Stimulated activated CD8-positive, alpha-beta memory T cell treated with anti-CD3 and anti-CD28 coated beads, Interleukin-15, amount 100 ng/mL, for 48 hours (primary cell): ENCODE results near the gene RDH5.
A peak's percentile ranks its signal among the peaks of the same experiment; 100 is the strongest.
"Not testable (repeated sequence)": the region's sequence is repeated elsewhere in the genome, so short reads cannot be mapped to it uniquely, and the experiment has no call there.

ENCODE experiments used
- DNase-seq, 2 donors: peaks; one replicate each; pipeline ENCODE4 v3.0.0-alpha.2; 2020; ENCODE audit warnings: low read depth in 2 of 2

The RDH5 gene

DNA sequence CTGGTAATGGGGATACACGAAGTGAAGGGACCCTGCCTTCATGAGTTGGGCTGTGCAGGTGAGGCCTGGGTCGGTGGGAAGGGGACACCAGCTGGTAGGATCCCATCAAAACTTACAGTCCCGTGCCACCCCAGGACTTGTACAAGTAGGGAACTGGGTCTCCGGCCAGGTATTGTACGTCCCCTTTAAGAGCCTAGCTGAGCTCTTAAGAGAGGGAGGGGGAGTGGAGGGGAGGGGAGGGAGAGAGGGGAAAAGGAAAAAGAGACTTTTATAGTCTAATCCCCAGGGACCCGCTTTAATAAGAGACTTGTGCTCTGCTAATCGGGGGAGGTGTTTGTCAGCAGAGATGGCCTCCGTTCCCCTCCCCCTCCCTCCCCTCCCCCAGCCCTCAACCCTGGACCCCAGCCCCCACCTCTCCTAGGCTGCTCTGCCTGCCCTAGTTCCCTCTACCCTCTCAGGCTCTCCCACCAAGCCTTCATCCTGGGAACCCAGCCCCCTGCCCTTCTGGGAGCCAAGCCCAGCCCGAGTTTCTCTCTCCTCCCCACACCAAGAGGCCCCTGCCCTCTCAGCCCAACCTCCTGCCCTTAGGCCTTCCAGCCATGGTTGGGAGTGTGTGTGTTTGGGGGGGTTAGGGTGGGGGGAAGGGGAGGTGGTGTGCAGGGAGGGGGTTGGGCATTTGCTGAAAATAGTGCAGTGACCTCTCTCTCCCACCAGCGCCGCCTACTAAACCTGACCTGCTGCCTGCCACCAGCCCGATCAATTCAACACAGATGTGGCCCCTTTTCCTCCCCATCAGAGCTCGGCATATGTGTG is 25.4 kb downstream of the RDH5 start:
- no peak for DNase-seq

DNA sequence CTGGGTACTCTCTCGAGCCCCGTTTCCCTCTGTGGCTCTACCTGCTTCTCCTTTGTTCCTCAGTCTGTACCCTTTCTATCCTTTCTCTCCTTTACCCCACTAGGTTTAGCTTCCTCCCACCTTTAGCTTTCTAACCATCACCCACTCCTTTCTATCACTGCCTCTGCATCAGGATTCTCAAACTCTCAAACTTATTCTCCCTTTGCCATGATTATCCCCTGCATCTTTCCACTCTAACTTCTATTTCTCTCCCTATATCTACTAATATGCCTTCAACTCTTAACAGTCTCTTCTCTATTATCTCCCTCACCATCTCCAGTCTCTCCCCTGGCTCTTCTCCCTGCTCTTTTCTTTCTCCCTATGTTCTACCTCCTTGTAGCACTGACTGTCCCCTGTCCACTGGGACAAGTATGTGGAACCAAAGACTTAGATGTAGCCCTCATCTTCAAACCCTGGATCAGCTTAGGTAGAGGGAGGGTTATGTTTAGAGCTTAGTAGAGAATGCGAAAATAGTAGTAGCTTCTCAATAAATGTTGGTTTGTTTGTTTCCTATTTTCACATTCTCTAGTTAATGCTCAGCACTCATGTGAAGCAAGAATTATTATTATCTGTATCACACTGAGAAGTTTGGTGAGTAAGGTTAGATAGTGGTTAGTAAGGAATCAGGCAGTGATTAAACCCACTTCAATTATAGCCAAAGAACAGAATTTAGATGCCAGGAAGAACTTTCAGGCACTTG is 26.1 kb downstream of the RDH5 start:
- DNase-seq = no peak

DNA sequence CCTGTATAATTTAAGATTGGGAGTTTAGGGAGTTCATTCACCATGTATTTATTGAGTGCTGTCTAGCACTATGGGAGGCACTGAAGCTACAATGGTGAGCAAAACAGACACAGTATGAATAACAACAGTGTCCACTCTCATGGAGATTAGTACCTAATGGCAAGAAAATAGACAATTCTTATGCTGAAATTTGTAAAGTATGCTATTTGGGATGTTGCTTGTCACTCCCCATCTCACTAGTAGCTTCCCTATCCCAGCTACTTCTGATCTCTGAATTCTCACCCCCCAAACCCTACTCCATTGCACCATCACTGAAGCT is 26.7 kb downstream of the RDH5 start:
- DNase-seq = no peak

DNA sequence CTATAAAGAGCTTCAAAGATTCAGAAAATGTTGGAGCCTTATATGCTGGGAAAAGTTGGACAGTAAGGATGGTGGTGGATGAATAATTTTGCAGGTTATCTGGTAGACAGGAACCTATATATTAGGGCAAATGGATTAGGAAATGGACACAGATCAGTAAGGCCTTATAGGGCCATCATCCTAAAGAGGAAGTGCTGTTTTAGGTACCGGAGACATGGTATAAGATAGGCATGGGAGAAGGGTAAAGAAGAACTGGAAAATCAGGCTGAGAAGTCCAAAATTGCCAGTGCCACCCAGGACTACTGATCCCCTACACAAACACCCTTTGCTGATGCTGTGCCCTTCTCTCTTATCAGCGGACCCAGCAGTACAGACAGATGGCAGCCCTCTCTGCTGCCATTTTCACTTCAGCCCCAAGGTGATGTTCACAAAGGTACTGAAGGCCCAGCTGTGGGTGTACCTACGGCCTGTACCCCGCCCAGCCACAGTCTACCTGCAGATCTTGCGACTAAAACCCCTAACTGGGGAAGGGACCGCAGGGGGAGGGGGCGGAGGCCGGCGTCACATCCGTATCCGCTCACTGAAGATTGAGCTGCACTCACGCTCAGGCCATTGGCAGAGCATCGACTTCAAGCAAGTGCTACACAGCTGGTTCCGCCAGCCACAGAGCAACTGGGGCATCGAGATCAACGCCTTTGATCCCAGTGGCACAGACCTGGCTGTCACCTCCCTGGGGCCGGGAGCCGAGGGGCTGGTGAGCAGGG is 28.2 kb downstream of the RDH5 start:
- DNase-seq = no peak

DNA sequence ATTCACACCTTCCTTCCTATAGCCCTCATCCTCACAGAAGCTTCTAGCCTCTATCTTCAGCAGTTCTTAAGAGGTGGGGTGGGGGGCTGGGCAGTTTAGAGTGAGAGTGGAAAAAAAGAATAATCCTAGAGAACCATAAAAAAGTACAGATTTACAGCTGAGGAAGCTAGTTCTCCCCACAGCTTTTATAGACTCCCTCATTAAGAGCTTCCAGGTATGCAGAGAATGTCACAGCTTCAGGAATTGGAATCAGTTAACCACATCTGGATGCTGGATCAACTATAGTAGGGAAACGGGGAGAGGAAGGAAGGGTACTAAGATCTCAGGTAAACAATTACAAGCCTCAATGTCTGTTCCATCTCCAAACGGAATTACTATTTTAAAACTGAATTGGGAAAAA is 35.1 kb downstream of the RDH5 start:
- DNase-seq = no peak

DNA sequence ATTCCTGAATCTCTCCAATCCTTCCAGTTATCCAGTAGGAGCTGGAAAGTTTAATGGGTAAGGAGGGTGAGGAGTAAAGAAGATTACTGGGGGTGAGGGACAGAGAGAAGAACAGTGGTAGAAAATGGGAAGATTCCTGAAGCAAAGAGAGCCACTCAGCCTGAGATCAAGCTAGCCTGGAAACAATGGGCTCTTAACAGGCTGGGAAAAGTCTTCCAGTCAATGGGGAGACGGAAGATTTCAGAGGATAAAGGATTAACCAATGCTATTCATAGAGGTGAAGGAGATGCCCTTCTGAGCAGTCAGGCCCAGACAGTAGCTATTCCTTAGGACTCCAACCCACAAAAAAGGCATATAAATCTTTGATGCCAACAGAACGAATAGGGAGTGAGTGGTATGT is 37.5 kb downstream of the RDH5 start:
- DNase-seq = no peak

DNA sequence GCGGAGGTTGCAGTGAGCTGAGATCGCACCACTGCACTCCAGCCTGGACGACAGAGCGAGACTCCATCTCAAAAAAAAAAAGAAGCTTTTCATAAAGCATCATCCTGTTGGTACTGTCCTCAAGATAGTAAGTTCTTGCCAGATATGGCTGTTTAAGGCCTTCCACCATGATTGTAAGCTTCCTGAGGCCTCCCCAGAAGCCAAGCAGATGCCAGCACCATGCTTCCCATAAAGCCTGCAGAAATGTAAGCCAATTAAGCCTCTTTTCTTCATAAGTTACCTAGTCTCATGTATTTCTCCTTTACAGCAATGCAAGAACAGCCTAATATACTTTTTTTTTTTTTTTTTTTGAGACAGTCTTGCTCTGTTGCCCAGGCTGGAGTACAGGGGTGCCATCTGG is 38.4 kb downstream of the RDH5 start:
- DNase-seq = not testable (repeated sequence)

DNA sequence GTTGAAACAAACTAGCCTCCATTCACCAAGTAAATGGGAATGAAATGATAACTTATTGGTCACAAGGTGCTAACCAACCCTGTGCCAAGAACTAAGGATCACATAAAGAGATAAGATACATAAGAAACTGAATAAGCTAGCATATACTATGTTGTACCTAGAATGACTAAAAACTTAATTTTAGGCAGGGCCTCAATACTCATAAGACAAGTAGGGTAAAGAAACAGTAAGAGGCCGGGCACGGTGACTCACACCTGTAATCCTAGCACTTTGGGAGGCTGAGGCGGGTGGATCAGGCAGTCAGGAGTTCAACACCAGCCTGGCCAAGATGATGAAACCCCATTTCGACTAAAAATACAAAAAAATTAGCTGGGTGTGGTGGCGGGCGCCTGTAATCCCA is 40.5 kb downstream of the RDH5 start:
- peak; percentile 14 to 62 for DNase-seq

DNA sequence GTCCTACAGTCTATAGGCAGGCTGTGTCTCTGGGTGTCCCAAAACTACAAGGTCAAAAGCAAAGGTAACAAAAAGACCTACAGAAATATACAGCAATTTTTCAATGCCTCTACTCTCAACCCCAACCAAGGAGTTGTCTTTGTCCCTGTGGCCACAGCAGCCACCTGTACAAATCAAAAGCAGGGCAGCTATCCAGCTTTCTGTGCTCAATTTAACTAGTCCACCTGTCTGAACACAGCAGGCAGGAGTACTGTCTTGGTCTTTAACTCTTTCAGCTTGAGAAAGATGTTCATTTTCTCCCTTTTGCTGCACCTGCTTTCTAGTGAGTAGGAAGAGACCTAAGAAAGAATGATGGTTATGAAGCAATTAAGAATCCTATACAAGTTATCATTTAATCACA is 42.5 kb downstream of the RDH5 start:
- DNase-seq = no peak

DNA sequence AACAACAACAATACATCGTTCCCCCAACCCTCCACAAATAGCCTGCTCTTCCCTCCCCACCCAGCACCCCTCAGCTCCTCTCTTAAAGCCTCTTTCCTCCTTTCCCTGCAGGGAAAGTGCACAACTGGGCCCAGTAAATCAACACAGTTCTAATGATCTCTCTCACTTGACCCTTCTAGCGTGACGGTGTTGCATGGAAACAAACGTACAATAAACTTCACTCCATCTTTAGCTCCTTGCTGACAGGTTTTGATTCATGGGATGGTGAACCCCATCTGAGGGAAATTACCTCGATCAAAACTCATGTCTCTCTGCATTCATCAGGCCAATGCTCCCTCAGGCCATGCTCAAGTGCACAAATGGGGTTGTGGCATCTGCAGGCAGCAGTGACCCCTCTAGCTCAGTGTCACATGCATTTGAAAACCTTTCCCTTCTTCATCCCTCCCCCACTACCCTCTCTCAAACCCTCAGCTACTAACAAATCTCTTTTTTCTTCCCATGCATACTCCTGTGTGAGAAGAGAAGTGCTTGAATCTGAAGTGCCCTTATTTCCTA is 45.6 kb downstream of the RDH5 start:
- no peak for DNase-seq

DNA sequence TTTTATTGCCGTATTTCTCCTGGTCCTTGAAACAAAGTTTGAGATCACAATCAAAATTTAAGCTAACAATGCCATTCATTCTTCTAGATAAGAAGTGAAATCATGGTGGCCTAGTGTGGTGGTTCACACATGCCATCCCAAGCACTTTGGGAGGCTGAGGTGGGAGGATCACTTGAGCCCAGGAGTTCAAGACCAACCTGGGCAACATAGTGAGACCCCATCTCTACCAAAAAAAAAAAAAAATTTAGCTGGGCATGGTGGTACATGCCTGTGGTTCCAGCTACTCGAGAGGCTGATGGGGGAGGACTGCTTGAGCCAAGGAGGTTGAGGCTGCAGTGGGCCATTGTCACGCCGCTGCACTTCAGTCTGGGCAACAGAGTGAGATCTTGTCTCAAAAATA is 47.0 kb downstream of the RDH5 start:
- DNase-seq = no peak

DNA sequence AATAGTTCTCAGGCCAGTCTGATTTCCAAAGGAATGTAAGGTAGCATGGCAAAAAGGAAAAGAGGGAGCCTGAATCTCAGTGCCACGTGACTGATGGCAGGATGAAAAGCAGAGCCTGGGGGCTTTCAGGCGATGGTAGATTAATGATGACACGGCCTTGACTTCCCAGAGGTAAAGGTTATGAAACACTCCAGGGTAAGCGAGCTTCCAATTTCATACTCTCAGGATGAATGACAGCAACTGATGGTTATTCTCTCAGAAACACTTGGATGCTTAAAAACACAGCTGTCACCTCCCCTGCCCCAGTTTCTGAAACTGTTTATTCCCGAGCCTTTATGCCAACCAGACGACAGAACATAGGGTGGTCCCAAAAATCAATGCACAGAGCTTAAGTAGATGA is 51.5 kb downstream of the RDH5 start:
- no peak for DNase-seq
